ENCODE data around the gene IKZF4.

DNA sequence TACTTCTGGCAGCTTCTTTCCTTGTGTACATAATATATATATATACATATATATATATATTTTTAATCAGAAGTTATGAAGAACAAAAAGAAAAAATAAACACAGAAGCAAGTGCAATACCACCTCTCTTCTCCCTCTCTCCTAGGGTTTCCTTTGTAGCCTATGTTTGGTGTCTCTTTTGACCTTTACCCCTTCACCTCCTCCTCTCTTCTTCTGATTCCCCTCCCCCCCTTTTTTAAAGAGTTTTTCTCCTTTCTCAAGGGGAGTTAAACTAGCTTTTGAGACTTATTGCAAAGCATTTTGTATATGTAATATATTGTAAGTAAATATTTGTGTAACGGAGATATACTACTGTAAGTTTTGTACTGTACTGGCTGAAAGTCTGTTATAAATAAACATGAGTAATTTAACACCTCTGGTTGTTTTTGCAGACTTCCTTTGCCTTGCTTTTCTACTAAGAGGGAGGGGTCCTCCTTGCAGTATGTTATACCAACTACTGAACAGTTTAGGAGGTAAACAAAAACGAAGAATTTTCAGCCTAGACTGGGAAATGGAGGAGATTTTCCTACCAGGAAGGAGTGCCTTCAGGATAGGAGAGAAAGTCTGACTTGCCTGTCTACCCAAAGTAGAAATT is 17.3 kb downstream of the IKZF4 start:
- TF ChIP-seq, protein P1, sequence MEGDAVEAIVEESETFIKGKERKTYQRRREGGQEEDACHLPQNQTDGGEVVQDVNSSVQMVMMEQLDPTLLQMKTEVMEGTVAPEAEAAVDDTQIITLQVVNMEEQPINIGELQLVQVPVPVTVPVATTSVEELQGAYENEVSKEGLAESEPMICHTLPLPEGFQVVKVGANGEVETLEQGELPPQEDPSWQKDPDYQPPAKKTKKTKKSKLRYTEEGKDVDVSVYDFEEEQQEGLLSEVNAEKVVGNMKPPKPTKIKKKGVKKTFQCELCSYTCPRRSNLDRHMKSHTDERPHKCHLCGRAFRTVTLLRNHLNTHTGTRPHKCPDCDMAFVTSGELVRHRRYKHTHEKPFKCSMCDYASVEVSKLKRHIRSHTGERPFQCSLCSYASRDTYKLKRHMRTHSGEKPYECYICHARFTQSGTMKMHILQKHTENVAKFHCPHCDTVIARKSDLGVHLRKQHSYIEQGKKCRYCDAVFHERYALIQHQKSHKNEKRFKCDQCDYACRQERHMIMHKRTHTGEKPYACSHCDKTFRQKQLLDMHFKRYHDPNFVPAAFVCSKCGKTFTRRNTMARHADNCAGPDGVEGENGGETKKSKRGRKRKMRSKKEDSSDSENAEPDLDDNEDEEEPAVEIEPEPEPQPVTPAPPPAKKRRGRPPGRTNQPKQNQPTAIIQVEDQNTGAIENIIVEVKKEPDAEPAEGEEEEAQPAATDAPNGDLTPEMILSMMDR (conservative IDR thresholded peaks at IDR 0.05 in 1 of 2, IDR thresholded peaks at IDR 0.05 in 1 of 2; ENCODE audit: low read depth in 1 of 2, low read length in 2 of 2): no peak
- no peak for TF ChIP-seq EZH2 (IDR thresholded peaks at IDR 0.05; ENCODE audit: low read length, missing control alignments)
